K562 (cell line): Measurements from ENCODE around the gene TMEM200B.

Experiments used
- HDAC2 ChIP-seq: fragments of 450-650 bp; IDR thresholded peaks from 2 replicates; pipeline ENCODE4 v1.6.1; 2016; ENCODE audit warnings: mild to moderate bottlenecking
- RAD21 ChIP-seq, 2 experiments: fragments of 250-450 bp in 1 of 2; fragments of 450-650 bp in 1 of 2; sonication (Bioruptor Pico) in 1 of 2; formaldehyde crosslinking in 1 of 2; IDR thresholded peaks in 1 of 2; conservative IDR thresholded peaks in 1 of 2; 2 replicates each; pipeline versions ENCODE4 v1.4.0 to v1.8.0; 2020 to 2022; ENCODE audit warnings: mild to moderate bottlenecking in 2 of 2, moderate library complexity in 1 of 2
- ZNF174 ChIP-seq: fragments of 250-450 bp; sonication (Bioruptor Pico); IDR thresholded peaks from 2 replicates; pipeline ENCODE4 v1.4.0; 2020; ENCODE audit warnings: mild to moderate bottlenecking
- ZNF584 ChIP-seq: fragments of 200-800 bp; sonication (Bioruptor generic); IDR thresholded peaks from 2 replicates; pipeline ENCODE4 v1.6.1; 2016; ENCODE audit warnings: low read depth, mild to moderate bottlenecking, missing genetic modification characterization, missing compliant biosample characterization
- ZNF589 ChIP-seq: fragments of 200-800 bp; sonication (Bioruptor generic); IDR thresholded peaks from 2 replicates; pipeline ENCODE4 v1.6.1; 2016; ENCODE audit warnings: low read depth, missing genetic modification characterization, missing compliant biosample characterization
- TF ChIP-seq, protein P1 (sequence below), 2 experiments: fragments of 450-650 bp; conservative IDR thresholded peaks; 2 replicates each; pipeline ENCODE4 v1.6.1; 2017; ENCODE audit warnings: mild to moderate bottlenecking in 2 of 2, moderate library complexity in 2 of 2

DNA sequence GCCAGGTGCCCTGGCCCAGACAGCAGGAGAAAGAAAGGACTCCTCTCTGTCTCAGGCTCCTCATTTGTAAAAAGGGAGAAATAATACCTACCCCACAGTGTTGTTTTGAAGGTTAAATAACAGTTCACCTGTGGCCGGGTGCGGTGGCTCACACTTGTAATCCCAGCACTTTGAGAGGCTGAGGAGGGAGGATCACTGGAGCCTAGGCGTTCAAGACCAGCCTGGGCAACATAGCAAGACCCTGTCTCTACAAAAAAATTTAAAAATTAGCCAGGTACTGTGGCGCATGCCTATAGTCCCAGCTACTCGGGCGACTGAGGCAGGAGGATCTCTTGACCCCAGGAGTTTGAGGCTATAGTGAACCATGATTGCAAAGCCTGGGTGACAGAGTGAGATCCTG, 2.5 kb upstream of the TMEM200B start:
- TF ChIP-seq ZNF584 (CRISPR knock-in tag): no peak
- no peak for TF ChIP-seq ZNF589 (CRISPR knock-in tag)
- TF ChIP-seq RAD21 (CRISPR knock-in tag; conservative IDR thresholded peaks at IDR 0.05 in 1 of 2, IDR thresholded peaks at IDR 0.05 in 1 of 2): no peak
- no peak for TF ChIP-seq ZNF174
- TF ChIP-seq HDAC2: no peak
- TF ChIP-seq, protein P1, sequence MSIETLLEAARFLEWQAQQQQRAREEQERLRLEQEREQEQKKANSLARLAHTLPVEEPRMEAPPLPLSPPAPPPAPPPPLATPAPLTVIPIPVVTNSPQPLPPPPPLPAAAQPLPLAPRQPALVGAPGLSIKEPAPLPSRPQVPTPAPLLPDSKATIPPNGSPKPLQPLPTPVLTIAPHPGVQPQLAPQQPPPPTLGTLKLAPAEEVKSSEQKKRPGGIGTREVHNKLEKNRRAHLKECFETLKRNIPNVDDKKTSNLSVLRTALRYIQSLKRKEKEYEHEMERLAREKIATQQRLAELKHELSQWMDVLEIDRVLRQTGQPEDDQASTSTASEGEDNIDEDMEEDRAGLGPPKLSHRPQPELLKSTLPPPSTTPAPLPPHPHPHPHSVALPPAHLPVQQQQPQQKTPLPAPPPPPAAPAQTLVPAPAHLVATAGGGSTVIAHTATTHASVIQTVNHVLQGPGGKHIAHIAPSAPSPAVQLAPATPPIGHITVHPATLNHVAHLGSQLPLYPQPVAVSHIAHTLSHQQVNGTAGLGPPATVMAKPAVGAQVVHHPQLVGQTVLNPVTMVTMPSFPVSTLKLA (conservative IDR thresholded peaks at IDR 0.05): no peak
